Sigmoid colon (tissue), 7 donors: Measurements from ENCODE around the gene TNNC2. TPM values are rescaled to one million over a fixed set of nuclear protein-coding genes. Genes with fewer than 3 reads are reported as not detected.

Experiments
- DNase-seq: peaks from one replicate; pipeline ENCODE4 v3.0.0-alpha.2; 2019
- H3K27ac ChIP-seq, 4 donors: fragments of 200-600 bp; sonication (generic); one replicate each; pipeline ENCODE4 v1.5.1; 2016 to 2019; ENCODE audit warnings: mild to moderate bottlenecking in 1 of 4
- H3K27me3 ChIP-seq, 3 donors: fragments of 200-600 bp; sonication (generic); one replicate each; pipeline ENCODE4 v1.5.1; 2019; ENCODE audit warnings: mild to moderate bottlenecking in 1 of 3
- H3K36me3 ChIP-seq, 4 donors: fragments of 200-600 bp; sonication (generic); one replicate each; pipeline ENCODE4 v1.5.1; 2016 to 2019
- H3K4me1 ChIP-seq, 4 donors: fragments of 200-600 bp; sonication (generic); one replicate each; pipeline ENCODE4 v1.5.1; 2017 to 2019
- H3K4me3 ChIP-seq, 4 donors: fragments of 200-600 bp; sonication (generic); one replicate each; pipeline ENCODE4 v1.5.1; 2017 to 2019; ENCODE audit warnings: mild to moderate bottlenecking in 2 of 4, moderate library complexity in 1 of 4
- H3K9me3 ChIP-seq, 4 donors: fragments of 200-600 bp in 3 of 4; sonication (generic) in 3 of 4; one replicate each; pipeline versions ENCODE4 v1.5.1 to v1.6.1; 2013 to 2019
- CTCF ChIP-seq, 4 experiments: fragments of 450-650 bp in 3 of 4; fragments of 200-600 bp in 1 of 4; IDR thresholded peaks; one replicate each; pipeline ENCODE4 v1.5.1; 2016 to 2019; ENCODE audit warnings: antibody characterized with exemption in 4 of 4, mild to moderate bottlenecking in 3 of 4, moderate library complexity in 2 of 4
- EP300 ChIP-seq, 4 donors: sonication (generic); formaldehyde crosslinking; IDR thresholded peaks; one replicate each; pipeline ENCODE4 v1.6.1; 2017; ENCODE audit warnings: antibody characterized with exemption in 4 of 4
- POLR2A ChIP-seq, 2 donors: fragments of 450-650 bp; IDR thresholded peaks; one replicate each; pipeline ENCODE4 v1.6.1; 2016; ENCODE audit warnings: antibody characterized with exemption in 2 of 2, mild to moderate bottlenecking in 2 of 2, moderate library complexity in 2 of 2
- POLR2AphosphoS5 ChIP-seq, 4 donors: sonication (generic); formaldehyde crosslinking; IDR thresholded peaks; one replicate each; pipeline ENCODE4 v1.6.1; 2017; ENCODE audit warnings: antibody characterized with exemption in 4 of 4
- WGBS, 2 donors: extraction: QIAGEN DNeasy Blood & Tissue Kit; methylation state at CpG; one replicate each; pipeline ENCODE4 v1.1.7; 2013; 5-methylcytosine and 5-hydroxymethylcytosine counted together
- intact Hi-C: fragments of 100-400 bp; cut with DNase I; formaldehyde crosslinking; loops from one replicate; pipeline ENCODE4 v1.15.1; 2023
- polyA plus RNA-seq, 3 donors: library from polyadenylated mRNA; stranded (reverse); fragments of 200-250 nt; gene quantifications; one replicate each; pipeline ENCODE4 v1.2.3, GENCODE V29; 2013
- total RNA-seq, 4 donors: library from RNA; depleted of rRNA; stranded (reverse); fragments of >200 nt; gene quantifications; one replicate each; pipeline ENCODE4 v1.1.0, GENCODE V29; 2016
- donor health status: healthy with polysubstance abuse.
- donor health status: Bipolar disorder and iron deficiency.
- donor health status: healthy.

Gene TNNC2
- total and polyA plus RNA-seq, 7 donors: 0.95 to 15.6 (median 2.9) TPM; not detected in 2

GRCh38 chr20:45826381-45827019 is 612 bp downstream of the TNNC2 start:
- intact Hi-C loops: no loop called here
- no peaks in the 10 kb centered on the region for H3K36me3 ChIP-seq
- no peak overlapping the region for H3K4me3 ChIP-seq
- 81 to 83% methylated on average over 6 of the region's 6 CpGs for WGBS, 2 donors
- H3K9me3 ChIP-seq: no peaks in the 10 kb centered on the region
- H3K4me1 ChIP-seq: peaks cover 0 to 38% (median 31%) of the 10 kb centered on the region in 4 donors
- TF ChIP-seq CTCF (IDR thresholded peaks at IDR 0.05) (no peak), POLR2A (IDR thresholded peaks at IDR 0.05) (no peak), EP300 (IDR thresholded peaks at IDR 0.05) (no peak), POLR2AphosphoS5 (IDR thresholded peaks at IDR 0.05) (no peak)
- H3K27me3 ChIP-seq: peaks cover 0 to 12% (median 0%) of the 10 kb centered on the region in 3 donors
- DNase-seq: no peak
- H3K27ac ChIP-seq: peak overlapping the region; percentile 61 to 73 (median 64)

GRCh38 chr20:45823949-45824835 is 2.9 kb downstream of the TNNC2 start:
- Histone ChIP-seq H3K4me3 (peak overlapping the region in 3 of 4 donors; percentile 22 to 37 (median 32)), H3K4me1 (peaks cover 0 to 38% (median 31%) of the 10 kb centered on the region in 4 donors), H3K36me3 (no peaks in the 10 kb centered on the region), H3K9me3 (no peaks in the 10 kb centered on the region), H3K27ac (no peak overlapping the region), H3K27me3 (peaks cover 0 to 12% (median 0%) of the 10 kb centered on the region in 3 donors)
- TF ChIP-seq CTCF (IDR thresholded peaks at IDR 0.05) (peak; percentile 37 to 57 (median 38)), EP300 (IDR thresholded peaks at IDR 0.05) (no peak)
- WGBS, 2 donors: 16 to 17% methylated on average over 57 of the region's 57 CpGs
- intact Hi-C loops: no loop called here
- peak; percentile 80 for DNase-seq

- H3K27me3 ChIP-seq: peaks cover 0 to 12% (median 0%) of the 10 kb centered on the region in 3 donors
- DNase-seq: no peak
- peaks cover 0 to 40% (median 33%) of the 10 kb centered on the region in 4 donors for H3K4me1 ChIP-seq
- TF ChIP-seq CTCF (IDR thresholded peaks at IDR 0.05) (no peak), POLR2A (IDR thresholded peaks at IDR 0.05) (no peak), EP300 (IDR thresholded peaks at IDR 0.05) (no peak), POLR2AphosphoS5 (IDR thresholded peaks at IDR 0.05) (no peak)
- no peaks in the 10 kb centered on the region for H3K36me3 ChIP-seq
- H3K27ac ChIP-seq: no peak overlapping the region
- intact Hi-C loops: no loop called here
- H3K9me3 ChIP-seq: no peaks in the 10 kb centered on the region
- peak overlapping the region in 1 of 4 donors; percentile 17 for H3K4me3 ChIP-seq
- 2 to 11% methylated on average over 24 of the region's 24 CpGs for WGBS, 2 donors
Measured at GRCh38 chr20:45822857-45823256, 4.3 kb downstream of the TNNC2 start.

GRCh38 chr20:45821947-45822346 is 5.2 kb downstream of the TNNC2 start:
- peaks cover 0 to 45% (median 37%) of the 10 kb centered on the region in 4 donors for H3K4me1 ChIP-seq
- WGBS, 2 donors: 14 to 68% methylated on average over 2 of the region's 2 CpGs
- H3K27me3 ChIP-seq: peaks cover 0 to 12% (median 0%) of the 10 kb centered on the region in 3 donors
- H3K27ac ChIP-seq: no peak overlapping the region
- no peaks in the 10 kb centered on the region for H3K36me3 ChIP-seq
- intact Hi-C loops: no loop called here
- H3K4me3 ChIP-seq: no peak overlapping the region
- TF ChIP-seq POLR2AphosphoS5 (IDR thresholded peaks at IDR 0.05): no peak
- TF ChIP-seq CTCF (IDR thresholded peaks at IDR 0.05): no peak
- no peaks in the 10 kb centered on the region for H3K9me3 ChIP-seq
- DNase-seq: no peak
